Kidney (tissue), 14 donors: Measurements from ENCODE around the gene POLR2L. TPM values are rescaled to one million over a fixed set of nuclear protein-coding genes. Genes with fewer than 3 reads are reported as not detected.

Experiments
- DNase-seq, 5 donors: peaks; one replicate each; pipeline ENCODE4 v3.0.0-alpha.2; 2013 to 2020
- FAIRE-seq: peaks from 2 replicates; lab custom pipeline; 2012; peaks lifted over from hg19 to GRCh38; lab: Jason Lieb, UNC
- H3K27ac ChIP-seq, 2 donors: one replicate each; pipeline ENCODE4 v1.7.0; 2013; ENCODE audit warnings: low read depth in 2 of 2, low read length in 2 of 2, inconsistent platforms in 1 of 2
- H3K27me3 ChIP-seq: one replicate; pipeline ENCODE4 v1.7.1; 2013; ENCODE audit warnings: low read length, inconsistent platforms; ENCODE audit not compliant: control insufficient read depth, insufficient read depth
- H3K36me3 ChIP-seq, 3 donors: one replicate each; pipeline versions ENCODE4 v1.7.0 to v1.7.1; 2013; ENCODE audit warnings: low read length in 3 of 3, control low read depth in 1 of 3, inconsistent platforms in 1 of 3; ENCODE audit not compliant: insufficient read depth in 3 of 3, control insufficient read depth in 2 of 3
- H3K4me1 ChIP-seq, 3 donors: one replicate each; pipeline versions ENCODE4 v1.7.0 to v1.7.1; 2013; ENCODE audit warnings: low read length in 3 of 3, inconsistent platforms in 1 of 3, low read depth in 1 of 3; ENCODE audit not compliant: control insufficient read depth in 2 of 3, insufficient read depth in 2 of 3
- H3K4me3 ChIP-seq, 3 donors: one replicate each; pipeline versions ENCODE4 v1.7.0 to v1.8.1; 2013; ENCODE audit warnings: low read length in 3 of 3, control low read depth in 1 of 3, inconsistent platforms in 1 of 3
- H3K9ac ChIP-seq, 3 donors: one replicate each; pipeline versions ENCODE4 v1.7.0 to v1.7.1; 2013; ENCODE audit warnings: low read length in 3 of 3, control low read depth in 1 of 3, inconsistent platforms in 1 of 3
- H3K9me3 ChIP-seq, 3 donors: one replicate each; pipeline versions ENCODE4 v1.7.0 to v1.7.1; 2013; ENCODE audit warnings: low read length in 3 of 3, control low read depth in 1 of 3, inconsistent platforms in 1 of 3; ENCODE audit not compliant: control insufficient read depth in 2 of 3, insufficient read depth in 1 of 3
- CTCF ChIP-seq: IDR thresholded peaks from 3 replicates; pipeline ENCODE4 v1.5.1; 2012; ENCODE audit warnings: mild to moderate bottlenecking, moderate library complexity, borderline replicate concordance; ENCODE audit not compliant: insufficient read depth; ENCODE audit errors: extremely low read depth
- intact Hi-C: fragments of 100-400 bp; cut with DNase I; formaldehyde crosslinking; loops from one replicate; pipeline ENCODE4 v1.11.1; 2022
- polyA plus RNA-seq: library from polyadenylated mRNA; stranded (reverse); fragments of 350-450 nt; fragmentation: Illumina TruSeq; extraction: RNeasy Lipid Tissue Mini Kit (QIAGEN cat#74804); gene quantifications from one replicate; pipeline ENCODE4 v1.2.3, GENCODE V29; 2014; ENCODE audit warnings: low read depth, low replicate concordance; ENCODE audit not compliant: insufficient read depth
- total RNA-seq: library from RNA; stranded (reverse); fragmentation: NEBNext Ultra II Directional; extraction: Animal tissue kit (Norgen Biotek cat#: 25700); gene quantifications from one replicate; pipeline ENCODE4 v1.2.1, GENCODE V29; 2021
- donor health status: control.
- donor health status: control.
- donor health status: control.
- donor health status: control.
- donor health status: control.
- donor health status: DM: yes; HTN: yes; CAD: no.
- donor health status: Normal renal cell carcinoma (clear cell type).

Gene POLR2L
- total and polyA plus RNA-seq, 2 donors from 2014 or later = 107 to 376 TPM

- FAIRE-seq (no peak), DNase-seq (no peak)
- no peak overlapping the region for H3K9ac ChIP-seq
- no peak for TF ChIP-seq CTCF
- intact Hi-C loops = no loop called here
- peaks cover 0 to 52% (median 30%) of the 10 kb centered on the region in 3 donors for H3K4me1 ChIP-seq
- no peaks in the 10 kb centered on the region for H3K27me3 ChIP-seq
- no peaks in the 10 kb centered on the region for H3K9me3 ChIP-seq
- peaks cover 0 to 4% (median 0%) of the 10 kb centered on the region in 3 donors for H3K36me3 ChIP-seq
- H3K4me3 ChIP-seq = no peak overlapping the region
- H3K27ac ChIP-seq = no peak overlapping the region
Observed at GRCh38 chr11:825366-826226, 16.7 kb downstream of the POLR2L start.

GRCh38 chr11:824942-825341 lies 17.4 kb downstream of the POLR2L start:
- H3K9me3 ChIP-seq = no peaks in the 10 kb centered on the region
- no peak for DNase-seq
- H3K27me3 ChIP-seq = no peaks in the 10 kb centered on the region
- H3K4me1 ChIP-seq = peaks cover 0 to 49% (median 32%) of the 10 kb centered on the region in 3 donors
- H3K9ac ChIP-seq = no peak overlapping the region
- TF ChIP-seq CTCF = no peak
- peaks cover 0 to 4% (median 0%) of the 10 kb centered on the region in 3 donors for H3K36me3 ChIP-seq
- no peak overlapping the region for H3K27ac ChIP-seq
- no peak for FAIRE-seq
- intact Hi-C loops = no loop called here
- no peak overlapping the region for H3K4me3 ChIP-seq

- H3K4me1 ChIP-seq = peaks cover 0 to 44% (median 32%) of the 10 kb centered on the region in 3 donors
- no peak overlapping the region for H3K27ac ChIP-seq
- intact Hi-C loops = no loop called here
- H3K27me3 ChIP-seq = no peaks in the 10 kb centered on the region
- FAIRE-seq (no peak), DNase-seq (peak in 3 of 5 donors; percentile 61 to 86 (median 66))
- no peak for TF ChIP-seq CTCF
- peaks cover 0 to 4% (median 0%) of the 10 kb centered on the region in 3 donors for H3K36me3 ChIP-seq
- no peak overlapping the region for H3K9ac ChIP-seq
- no peak overlapping the region for H3K4me3 ChIP-seq
- H3K9me3 ChIP-seq = no peaks in the 10 kb centered on the region
Observed at GRCh38 chr11:824292-824880, 17.9 kb downstream of the POLR2L start.
